Measurements from ENCODE around the gene PARD6G.

Gene PARD6G

GRCh38 chr18:80249217-80250093 is 2.1 kb upstream of the PARD6G start:
- no peak for ATAC-seq
- no peak for TF ChIP-seq SNAI2 (CRISPR knock-in tag; IDR thresholded peaks at IDR 0.05)

- ATAC-seq, result peak; percentile 43
- TF ChIP-seq ARNTL (CRISPR knock-in tag; IDR thresholded peaks at IDR 0.05; ENCODE audit: borderline replicate concordance, low read depth) (no peak), ZNF70 (CRISPR knock-in tag; IDR thresholded peaks at IDR 0.05) (no peak), RARB (CRISPR knock-in tag; IDR thresholded peaks at IDR 0.05) (no peak), CSDC2 (CRISPR knock-in tag; IDR thresholded peaks at IDR 0.05) (no peak), TOX (CRISPR knock-in tag; IDR thresholded peaks at IDR 0.05; ENCODE audit: borderline replicate concordance) (no peak), ZNF565 (CRISPR knock-in tag; conservative IDR thresholded peaks at IDR 0.05; ENCODE audit: low read depth) (no peak), PPARA (CRISPR knock-in tag; IDR thresholded peaks at IDR 0.05; ENCODE audit: borderline replicate concordance) (no peak), ZFP3 (CRISPR knock-in tag; IDR thresholded peaks at IDR 0.05) (no peak), SNAI2 (CRISPR knock-in tag; IDR thresholded peaks at IDR 0.05) (no peak), TSHZ2 (CRISPR knock-in tag; IDR thresholded peaks at IDR 0.05) (no peak), ZFP30 (CRISPR knock-in tag; IDR thresholded peaks at IDR 0.05) (no peak), OSR1 (CRISPR knock-in tag; IDR thresholded peaks at IDR 0.05) (no peak)
- TF ChIP-seq, protein P1, sequence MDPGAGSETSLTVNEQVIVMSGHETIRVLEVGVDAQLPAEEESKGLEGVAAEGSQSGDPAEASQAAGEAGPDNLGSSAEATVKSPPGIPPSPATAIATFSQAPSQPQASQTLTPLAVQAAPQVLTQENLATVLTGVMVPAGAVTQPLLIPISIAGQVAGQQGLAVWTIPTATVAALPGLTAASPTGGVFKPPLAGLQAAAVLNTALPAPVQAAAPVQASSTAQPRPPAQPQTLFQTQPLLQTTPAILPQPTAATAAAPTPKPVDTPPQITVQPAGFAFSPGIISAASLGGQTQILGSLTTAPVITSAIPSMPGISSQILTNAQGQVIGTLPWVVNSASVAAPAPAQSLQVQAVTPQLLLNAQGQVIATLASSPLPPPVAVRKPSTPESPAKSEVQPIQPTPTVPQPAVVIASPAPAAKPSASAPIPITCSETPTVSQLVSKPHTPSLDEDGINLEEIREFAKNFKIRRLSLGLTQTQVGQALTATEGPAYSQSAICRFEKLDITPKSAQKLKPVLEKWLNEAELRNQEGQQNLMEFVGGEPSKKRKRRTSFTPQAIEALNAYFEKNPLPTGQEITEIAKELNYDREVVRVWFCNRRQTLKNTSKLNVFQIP (CRISPR knock-in tag; IDR thresholded peaks at IDR 0.05; ENCODE audit: borderline replicate concordance, low read depth), result no peak
Measured at GRCh38 chr18:80246445-80247392, 595 bp downstream of the PARD6G start.

- no peak; the same call in 2 of the 3 replicates for ATAC-seq
- TF ChIP-seq ZFP3 (CRISPR knock-in tag; IDR thresholded peaks at IDR 0.05) (no peak), SNAI2 (CRISPR knock-in tag; IDR thresholded peaks at IDR 0.05) (no peak), TOX (CRISPR knock-in tag; IDR thresholded peaks at IDR 0.05; ENCODE audit: borderline replicate concordance) (no peak), ZFP30 (CRISPR knock-in tag; IDR thresholded peaks at IDR 0.05) (no peak), ZNF70 (CRISPR knock-in tag; IDR thresholded peaks at IDR 0.05) (no peak), TCF4 (CRISPR knock-in tag; IDR thresholded peaks at IDR 0.05; ENCODE audit: borderline replicate concordance) (no peak), ISL1 (CRISPR knock-in tag; IDR thresholded peaks at IDR 0.05) (no peak), ZC3H10 (CRISPR knock-in tag; IDR thresholded peaks at IDR 0.05) (no peak), ZNF8 (CRISPR knock-in tag; IDR thresholded peaks at IDR 0.05) (no peak), OSR1 (CRISPR knock-in tag; IDR thresholded peaks at IDR 0.05) (no peak), ZNF565 (CRISPR knock-in tag; conservative IDR thresholded peaks at IDR 0.05; ENCODE audit: low read depth) (no peak), PPARA (CRISPR knock-in tag; IDR thresholded peaks at IDR 0.05; ENCODE audit: borderline replicate concordance) (no peak), BACH2 (CRISPR knock-in tag; IDR thresholded peaks at IDR 0.05; ENCODE audit: borderline replicate concordance) (no peak), PATZ1 (CRISPR knock-in tag; IDR thresholded peaks at IDR 0.05; ENCODE audit: borderline replicate concordance) (no peak), RARB (CRISPR knock-in tag; IDR thresholded peaks at IDR 0.05) (no peak), GLIS3 (CRISPR knock-in tag; IDR thresholded peaks at IDR 0.05) (no peak), ESRRG (CRISPR knock-in tag; IDR thresholded peaks at IDR 0.05) (no peak), CSDC2 (CRISPR knock-in tag; IDR thresholded peaks at IDR 0.05) (no peak)
- TF ChIP-seq, protein P2, sequence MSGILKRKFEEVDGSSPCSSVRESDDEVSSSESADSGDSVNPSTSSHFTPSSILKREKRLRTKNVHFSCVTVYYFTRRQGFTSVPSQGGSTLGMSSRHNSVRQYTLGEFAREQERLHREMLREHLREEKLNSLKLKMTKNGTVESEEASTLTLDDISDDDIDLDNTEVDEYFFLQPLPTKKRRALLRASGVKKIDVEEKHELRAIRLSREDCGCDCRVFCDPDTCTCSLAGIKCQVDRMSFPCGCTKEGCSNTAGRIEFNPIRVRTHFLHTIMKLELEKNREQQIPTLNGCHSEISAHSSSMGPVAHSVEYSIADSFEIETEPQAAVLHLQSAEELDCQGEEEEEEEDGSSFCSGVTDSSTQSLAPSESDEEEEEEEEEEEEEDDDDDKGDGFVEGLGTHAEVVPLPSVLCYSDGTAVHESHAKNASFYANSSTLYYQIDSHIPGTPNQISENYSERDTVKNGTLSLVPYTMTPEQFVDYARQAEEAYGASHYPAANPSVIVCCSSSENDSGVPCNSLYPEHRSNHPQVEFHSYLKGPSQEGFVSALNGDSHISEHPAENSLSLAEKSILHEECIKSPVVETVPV (CRISPR knock-in tag; IDR thresholded peaks at IDR 0.05), result no peak
- TF ChIP-seq, protein P1 (CRISPR knock-in tag; IDR thresholded peaks at IDR 0.05; ENCODE audit: borderline replicate concordance, low read depth), result no peak
Measured at GRCh38 chr18:80245781-80246444, 1.4 kb downstream of the PARD6G start.
